IMR-90 (cell line): ENCODE measurements around the gene CXXC1. TPM values are rescaled to one million over a fixed set of nuclear protein-coding genes. Genes with fewer than 3 reads are reported as not detected.

ENCODE experiments used
- ATAC-seq: fragments of 200-7000 bp; cut with Tn5 transposase; 2 replicates; pipeline ENCODE4 v1.9.1; 2020; ENCODE audit warnings: low read depth, mild to moderate bottlenecking, moderate library complexity
- BruUV-seq: library from RNA; stranded (reverse); fragments of 400-500 nt; replicated peaks from 2 replicates; lab custom pipeline; 2021; lab: Mats Ljungman, UMichigan
- CTCF ChIA-PET: fragments of 300-600 bp; formaldehyde crosslinking; extraction: SDS; loops from one replicate; lab custom pipeline; 2021; ENCODE audit warnings: antibody characterized with exemption; lab: Yijun Ruan, JAX
- POLR2A ChIA-PET: fragments of 300-600 bp; sonication (Branson Sonifier 250); formaldehyde crosslinking; loops from one replicate; lab custom pipeline; 2022; ENCODE audit warnings: antibody characterized with exemption; ENCODE audit not compliant: unreplicated experiment; lab: Charles Lee
- DNase-seq: peaks from one replicate; pipeline ENCODE4 v3.0.0; 2013
- H2AFZ ChIP-seq: replicated peaks from 2 replicates; pipeline ENCODE3; 2013; ENCODE audit warnings: low read length, mild to moderate bottlenecking; ENCODE audit not compliant: poor library complexity
- H2AK5ac ChIP-seq: 2 replicates; pipeline ENCODE4 v1.6.1; 2013; ENCODE audit warnings: low read depth, low read length, inconsistent platforms
- H2AK9ac ChIP-seq: replicated peaks from 2 replicates; pipeline ENCODE3; 2013; ENCODE audit warnings: mild to moderate bottlenecking, low read depth, low read length, moderate library complexity; ENCODE audit not compliant: poor library complexity
- H2BK120ac ChIP-seq: 2 replicates; pipeline ENCODE4 v1.6.1; 2013; ENCODE audit warnings: low read depth, low read length, inconsistent platforms
- H2BK15ac ChIP-seq: 3 replicates; pipeline ENCODE4 v1.6.1; 2013; ENCODE audit warnings: low read depth, low read length, inconsistent platforms
- H2BK20ac ChIP-seq: 2 replicates; pipeline ENCODE4 v1.6.1; 2013; ENCODE audit warnings: low read depth, mild to moderate bottlenecking, inconsistent platforms, low read length, moderate library complexity
- H2BK5ac ChIP-seq: 2 replicates; pipeline ENCODE4 v1.6.1; 2013; ENCODE audit warnings: mild to moderate bottlenecking, low read depth, low read length, inconsistent platforms; ENCODE audit not compliant: poor library complexity, severe bottlenecking
- H3K14ac ChIP-seq: replicated peaks from 2 replicates; pipeline ENCODE4 v1.6.1; 2013; ENCODE audit warnings: low read depth, low read length, inconsistent platforms
- H3K18ac ChIP-seq: 2 replicates; pipeline ENCODE4 v1.6.1; 2013; ENCODE audit warnings: low read depth, low read length, control low read depth
- H3K23ac ChIP-seq: 2 replicates; pipeline ENCODE4 v1.6.1; 2013; ENCODE audit warnings: low read depth, low read length, inconsistent platforms
- H3K27ac ChIP-seq: 2 replicates; pipeline ENCODE4 v1.5.1; 2013; ENCODE audit warnings: mild to moderate bottlenecking, control low read depth, low read length; ENCODE audit not compliant: insufficient read depth
- H3K27me3 ChIP-seq: 2 replicates; pipeline ENCODE4 v1.6.1; 2013; ENCODE audit warnings: low read length; ENCODE audit not compliant: control insufficient read depth, insufficient read depth
- H3K36me3 ChIP-seq: 2 replicates; pipeline ENCODE4 v1.6.1; 2013; ENCODE audit warnings: low read length, mixed read lengths; ENCODE audit not compliant: control insufficient read depth, insufficient read depth
- H3K4ac ChIP-seq: 2 replicates; pipeline ENCODE4 v1.6.1; 2013; ENCODE audit warnings: low read depth, low read length, inconsistent platforms
- H3K4me1 ChIP-seq: 2 replicates; pipeline ENCODE4 v1.6.1; 2013; ENCODE audit warnings: low read length, mixed read lengths; ENCODE audit not compliant: control insufficient read depth, insufficient read depth
- H3K4me2 ChIP-seq: 2 replicates; pipeline ENCODE4 v1.6.1; 2013; ENCODE audit warnings: low read depth, mild to moderate bottlenecking, control low read depth, low read length, moderate library complexity
- H3K4me3 ChIP-seq: 2 replicates; pipeline ENCODE4 v1.5.1; 2013; ENCODE audit warnings: low read depth, mild to moderate bottlenecking, control low read depth, low read length, moderate library complexity; ENCODE audit not compliant: insufficient read depth
- H3K56ac ChIP-seq: 2 replicates; pipeline ENCODE4 v1.6.1; 2013; ENCODE audit warnings: low read length, inconsistent platforms; ENCODE audit not compliant: insufficient read depth; ENCODE audit errors: extremely low read depth
- H3K79me1 ChIP-seq, 2 experiments: 2 replicates each; pipeline ENCODE4 v1.6.1; 2013; ENCODE audit warnings: low read length in 2 of 2, inconsistent platforms in 1 of 2, low read depth in 1 of 2
- H3K9ac ChIP-seq: 2 replicates; pipeline ENCODE4 v1.6.1; 2013; ENCODE audit warnings: low read depth, low read length, control low read depth
- H3K9me1 ChIP-seq: 2 replicates; pipeline ENCODE4 v1.6.1; 2013; ENCODE audit warnings: low read length, inconsistent platforms; ENCODE audit not compliant: insufficient read depth
- H3K9me3 ChIP-seq: 2 replicates; pipeline ENCODE4 v1.6.1; 2013; ENCODE audit warnings: low read length; ENCODE audit not compliant: control insufficient read depth, insufficient read depth
- H4K20me1 ChIP-seq: 2 replicates; pipeline ENCODE4 v1.6.1; 2013; ENCODE audit warnings: low read length, inconsistent platforms; ENCODE audit not compliant: insufficient read depth
- H4K5ac ChIP-seq: 2 replicates; pipeline ENCODE4 v1.6.1; 2013; ENCODE audit warnings: mild to moderate bottlenecking, low read depth, low read length, control low read depth
- H4K8ac ChIP-seq, 2 experiments: 2 replicates each; pipeline ENCODE4 v1.6.1; 2013; ENCODE audit warnings: low read depth in 2 of 2, low read length in 2 of 2, control low read depth in 1 of 2, inconsistent platforms in 1 of 2
- H4K91ac ChIP-seq: 2 replicates; pipeline ENCODE4 v1.6.1; 2013; ENCODE audit warnings: low read depth, low read length, inconsistent platforms; ENCODE audit not compliant: insufficient read depth
- BHLHE40 ChIP-seq: fragments of 150-350 bp; IDR thresholded peaks from 2 replicates; pipeline ENCODE4 v1.6.1; 2016; ENCODE audit warnings: mild to moderate bottlenecking, low read depth, low read length
- CEBPB ChIP-seq: IDR thresholded peaks from 2 replicates; pipeline ENCODE4 v1.6.1; 2012; ENCODE audit warnings: low read depth, low read length, improper control_type of control experiment
- CHD1 ChIP-seq: IDR thresholded peaks from 2 replicates; pipeline ENCODE4 v1.6.1; 2012; ENCODE audit warnings: low read depth, low read length, improper control_type of control experiment
- CTCF ChIP-seq: conservative IDR thresholded peaks from 2 replicates; pipeline ENCODE4 v1.5.1; 2012; ENCODE audit warnings: mild to moderate bottlenecking, low read depth, low read length, improper control_type of control experiment
- MAFK ChIP-seq: IDR thresholded peaks from 2 replicates; pipeline ENCODE4 v1.6.1; 2012; ENCODE audit warnings: low read depth, low read length, improper control_type of control experiment
- POLR2A ChIP-seq: IDR thresholded peaks from 2 replicates; pipeline ENCODE4 v1.6.1; 2012; ENCODE audit warnings: mild to moderate bottlenecking, low read depth, low read length
- RAD21 ChIP-seq: IDR thresholded peaks from 2 replicates; pipeline ENCODE4 v1.6.1; 2012; ENCODE audit warnings: low read length, improper control_type of control experiment
- RCOR1 ChIP-seq: IDR thresholded peaks from 2 replicates; pipeline ENCODE4 v1.6.1; 2012; ENCODE audit warnings: mild to moderate bottlenecking, low read length, improper control_type of control experiment; ENCODE audit not compliant: insufficient replicate concordance
- RFX5 ChIP-seq: IDR thresholded peaks from 2 replicates; pipeline ENCODE4 v1.8.0; 2012; ENCODE audit warnings: low read depth, mild to moderate bottlenecking, low read length, moderate library complexity
- USF2 ChIP-seq: fragments of 150-350 bp; IDR thresholded peaks from 2 replicates; pipeline ENCODE4 v1.6.1; 2017; ENCODE audit warnings: mild to moderate bottlenecking, antibody characterized with exemption, low read length, low read depth
- WGBS, 2 experiments: methylation state at CpG; one replicate each; pipeline versions ENCODE4 v1.1.5 to v1.1.7; 2013; ENCODE audit warnings: missing lambda C conversion rate in 2 of 2; ENCODE audit not compliant: insufficient read length in 1 of 2; ENCODE audit errors: extremely low coverage in 2 of 2; 5-methylcytosine and 5-hydroxymethylcytosine counted together
- dilution Hi-C: fragments of 300-500 bp; cut with HindIII; formaldehyde crosslinking; loops from one replicate; pipeline ENCODE4 v1.14.3; 2018; ENCODE audit warnings: low sequenced_read_pairs; ENCODE audit not compliant: unreplicated experiment
- in situ Hi-C: fragments of 300-500 bp; cut with MboI; formaldehyde crosslinking; loops from 3 replicates; pipeline ENCODE4 v1.14.3; 2019; ENCODE audit warnings: low sequenced_read_pairs, inconsistent platforms, mixed read lengths
- intact Hi-C: fragments of 100-400 bp; cut with micrococcal nuclease; formaldehyde crosslinking; loops from 2 replicates; pipeline ENCODE4 v1.10.0; 2022
- polyA plus RNA-seq, 3 experiments: library from polyadenylated mRNA; depleted of rRNA; stranded (reverse); fragments of >200 nt; gene quantifications; 2 replicates each; pipeline ENCODE4 v1.2.3, GENCODE V29; 2012; ENCODE audit warnings: low replicate concordance in 1 of 3
- total RNA-seq: library from RNA; depleted of rRNA; stranded (reverse); fragments of >200 nt; gene quantifications from 2 replicates; pipeline ENCODE4 v1.2.3, GENCODE V29; 2012

The CXXC1 gene
- total and polyA plus RNA-seq, 2 of the 4 experiments (the other 2 are of a cell fraction): 24.0 to 66.2 TPM

DNA sequence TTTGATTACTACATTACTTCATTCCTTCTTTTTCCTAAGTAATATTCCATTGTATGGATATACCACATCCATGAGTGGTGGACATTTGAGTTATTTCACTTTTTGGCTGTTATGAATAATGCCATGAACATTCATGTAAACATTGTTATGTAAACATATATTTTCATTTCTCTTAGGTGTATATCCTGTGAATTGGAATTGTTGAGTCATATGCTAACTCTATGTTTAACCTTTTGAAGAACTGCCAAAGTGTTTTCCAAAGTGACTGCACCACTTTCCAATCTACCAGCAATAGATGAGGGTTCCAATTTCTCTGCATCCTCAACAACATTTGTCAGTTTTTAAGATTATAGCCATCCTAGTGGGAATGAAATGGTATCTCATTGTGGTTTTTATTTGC is 42.7 kb upstream of the CXXC1 start (continued):
- TF ChIP-seq POLR2A (no peak), MAFK (no peak)

GRCh38 chr18:50327983-50328382 is 40.5 kb upstream of the CXXC1 start:
- Histone ChIP-seq H2AK5ac (no peak overlapping the region), H3K4me3 (no peak overlapping the region), H2AFZ (no peak overlapping the region), H3K18ac (no peak overlapping the region), H3K27ac (no peak overlapping the region), H3K36me3 (no peaks in the 10 kb centered on the region), H2BK120ac (no peak overlapping the region), H3K79me1 (no peaks in the 10 kb centered on the region), H3K4me2 (no peak overlapping the region), H4K5ac (no peak overlapping the region), H3K9me3 (no peaks in the 10 kb centered on the region), H3K4ac (no peak overlapping the region), H4K20me1 (no peaks in the 10 kb centered on the region), H2AK9ac (no peak overlapping the region), H3K23ac (no peak overlapping the region), H3K9me1 (no peaks in the 10 kb centered on the region), H3K56ac (no peak overlapping the region), H2BK5ac (no peak overlapping the region), H2BK15ac (no peak overlapping the region), H4K91ac (no peak overlapping the region), H3K4me1 (no peaks in the 10 kb centered on the region), H3K9ac (no peak overlapping the region), H3K27me3 (no peaks in the 10 kb centered on the region), H4K8ac (no peak overlapping the region), H3K14ac (no peak overlapping the region), H2BK20ac (no peak overlapping the region)
- POLR2A ChIA-PET: no interaction called here
- dilution Hi-C loops (no loop called here), intact Hi-C loops (no loop called here), in situ Hi-C loops (no loop called here)
- BruUV-seq: no TSS peak
- CTCF ChIA-PET: no interaction called here
- no peak for ATAC-seq
- TF ChIP-seq RFX5 (no peak), USF2 (no peak), BHLHE40 (no peak), POLR2A (no peak), CHD1 (no peak), RCOR1 (no peak), CTCF (no peak), CEBPB (no peak), RAD21 (no peak)
- WGBS, 2 experiments: no CpG with 5 or more reads among the region's 3 CpGs
- DNase-seq: no peak
